ENCODE results near the gene TRPV5.

Gene TRPV5

DNA sequence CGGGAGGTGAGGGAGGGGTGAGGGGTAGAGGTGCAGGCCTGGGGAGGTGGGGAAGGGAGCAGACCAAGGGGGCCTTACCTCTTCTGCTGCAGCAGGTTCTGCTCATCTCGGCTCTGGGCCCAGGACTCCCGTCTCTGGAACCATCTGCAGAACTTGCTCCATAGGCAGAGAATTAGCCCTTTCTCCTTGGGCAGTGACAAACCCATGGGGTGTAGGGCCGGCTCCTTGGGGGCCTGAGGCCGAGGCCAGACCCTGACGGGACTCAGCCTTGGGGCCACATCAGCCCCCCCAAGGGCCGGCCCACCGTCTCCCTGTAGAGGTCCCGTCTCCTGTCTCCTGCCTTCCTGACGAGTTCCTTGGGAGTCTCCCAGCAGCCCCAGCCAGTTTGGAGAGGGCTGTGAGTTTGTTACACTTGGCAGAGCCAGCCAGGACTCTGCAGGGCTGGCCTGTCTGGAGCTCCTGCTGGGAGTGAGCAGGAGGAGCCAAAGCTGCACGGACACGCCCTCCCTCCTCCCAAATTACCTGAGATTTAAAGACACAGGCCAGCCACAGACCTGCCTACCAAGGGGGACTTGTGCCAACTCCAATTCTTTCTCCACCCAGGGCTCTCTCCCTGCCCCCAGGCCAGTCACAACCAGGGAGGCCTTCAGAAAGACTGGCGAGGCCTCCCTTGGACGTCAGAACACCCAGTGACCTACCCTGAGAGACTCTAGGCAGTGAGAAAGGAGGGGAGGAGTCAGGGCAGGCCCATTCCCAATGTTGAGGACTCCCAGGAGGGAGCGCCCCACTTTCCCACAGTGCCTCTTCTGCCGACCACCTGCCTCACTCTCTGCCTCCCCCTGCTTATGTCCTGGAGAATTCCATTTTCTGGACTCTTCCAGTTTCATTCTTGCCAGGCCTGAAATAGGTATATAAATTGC is 48.0 kb downstream of the TRPV5 start, which contains the start of gene TRPV6:
TRPV6 (minus strand) TSS at position 435 of the 920 bp plus-strand sequence.
- no peak for TF ChIP-seq CTCF (IDR thresholded peaks at IDR 0.05; ENCODE audit: low read length, missing control alignments)
- H3K4me3 ChIP-seq (replicated peaks; ENCODE audit: low read depth, low read length) = no peak within 1 kb of the TSS
- no peak for DNase-seq (ENCODE audit: low read depth)

DNA sequence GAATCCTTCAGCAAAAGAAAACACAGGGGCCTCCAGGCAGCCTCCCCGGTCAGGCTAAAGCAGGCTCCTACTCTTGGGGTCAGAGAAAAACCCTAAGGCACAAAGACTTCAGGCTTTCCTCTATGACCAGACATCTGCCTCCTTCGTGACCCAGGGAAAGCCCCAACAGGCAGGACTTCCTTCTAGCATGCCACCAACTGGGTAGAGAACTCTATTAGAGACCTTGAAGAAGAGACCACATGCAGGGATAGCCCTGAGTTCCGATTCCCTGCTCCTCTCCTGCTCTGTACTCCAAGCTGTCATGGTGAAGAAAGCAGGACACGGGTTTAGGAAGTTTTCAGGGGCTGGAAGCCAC is 49.3 kb downstream of the TRPV5 start:
- no peak for TF ChIP-seq CTCF (IDR thresholded peaks at IDR 0.05; ENCODE audit: low read length, missing control alignments)
- no peak for DNase-seq (ENCODE audit: low read depth)
- H3K4me3 ChIP-seq (replicated peaks; ENCODE audit: low read depth, low read length) = no peak overlapping the region

DNA sequence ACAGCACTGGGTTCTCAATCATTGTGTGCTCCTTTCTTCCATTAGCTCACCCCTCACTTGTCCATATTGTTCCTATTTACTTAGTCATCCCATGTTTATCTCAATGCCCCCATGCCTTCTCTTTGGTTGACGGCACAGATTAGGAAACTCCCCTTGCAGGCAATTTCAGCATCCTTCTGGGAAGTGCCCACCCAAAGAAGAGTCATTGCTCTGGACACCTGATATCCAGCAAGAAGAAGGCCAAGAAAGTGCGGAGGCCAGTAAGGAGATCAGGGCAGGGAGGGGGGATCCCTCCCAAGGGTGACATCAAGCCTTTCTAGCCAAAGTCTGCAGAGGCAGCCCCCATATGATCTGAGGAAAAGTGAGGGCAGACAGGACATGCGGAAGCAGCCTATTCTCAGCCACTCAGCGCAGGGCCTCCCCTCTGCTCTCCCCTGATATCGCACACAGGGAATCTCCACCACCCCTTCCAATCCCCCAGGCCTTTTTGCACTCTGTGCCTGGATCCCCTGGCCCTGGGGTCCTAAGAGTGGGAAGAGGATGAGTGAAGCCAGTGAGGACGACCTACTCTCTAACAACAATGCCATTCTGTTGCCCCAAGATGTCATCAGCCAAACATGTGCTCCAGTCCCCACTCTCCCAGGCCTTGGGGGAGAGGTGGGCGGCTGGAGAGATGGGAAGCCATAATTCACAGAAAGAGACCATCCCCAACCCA is 49.8 kb downstream of the TRPV5 start:
- no peak for TF ChIP-seq CTCF (IDR thresholded peaks at IDR 0.05; ENCODE audit: low read length, missing control alignments)

GRCh38 chr7:142883145-142883544 is 50.4 kb downstream of the TRPV5 start:
- no peak overlapping the region for H3K4me3 ChIP-seq (replicated peaks; ENCODE audit: low read depth, low read length)
- no peak for DNase-seq (ENCODE audit: low read depth)
- TF ChIP-seq CTCF (IDR thresholded peaks at IDR 0.05; ENCODE audit: low read length, missing control alignments) = no peak

More for the DNA sequence above, 49.8 kb downstream of the TRPV5 start:
- no peak for DNase-seq (ENCODE audit: low read depth)
- no peak overlapping the region for H3K4me3 ChIP-seq (replicated peaks; ENCODE audit: low read depth, low read length)

- DNase-seq (ENCODE audit: low read depth) = no peak
- no peak overlapping the region for H3K4me3 ChIP-seq (replicated peaks; ENCODE audit: low read depth, low read length)
- no peak for TF ChIP-seq CTCF (IDR thresholded peaks at IDR 0.05; ENCODE audit: low read length, missing control alignments)
These were observed 51.2 kb downstream of the TRPV5 start for GRCh38 chr7:142882338-142882678.

- no peak for DNase-seq (ENCODE audit: low read depth)
- no peak for TF ChIP-seq CTCF (IDR thresholded peaks at IDR 0.05; ENCODE audit: low read length, missing control alignments)
- no peak overlapping the region for H3K4me3 ChIP-seq (replicated peaks; ENCODE audit: low read depth, low read length)
These were observed 51.8 kb downstream of the TRPV5 start for GRCh38 chr7:142881586-142882337.
